GM10248 (cell line): ENCODE data around the gene SLBP.

Experiments
- CTCF ChIA-PET: fragments of 300-600 bp; sonication (Branson Sonifier 250); formaldehyde crosslinking; extraction: SDS; loops from one replicate; lab custom pipeline; 2021; ENCODE audit warnings: antibody characterized with exemption; lab: Yijun Ruan, JAX
- POLR2A ChIA-PET: fragments of 350-650 bp; sonication (Branson Sonifier 250); formaldehyde crosslinking; extraction: SDS; loops from one replicate; lab custom pipeline; 2020; ENCODE audit warnings: antibody characterized with exemption; lab: Yijun Ruan, JAX
- DNase-seq: peaks from one replicate; pipeline ENCODE4 v3.0.0; 2012; ENCODE audit errors: extremely low spot score
- TF ChIP-seq, protein P1 (sequence below): IDR thresholded peaks from 2 replicates; pipeline ENCODE4 v1.5.1; 2012; ENCODE audit warnings: mild to moderate bottlenecking, low read depth; ENCODE audit errors: extremely low read depth, missing control alignments, control extremely low read depth

Gene SLBP

DNA sequence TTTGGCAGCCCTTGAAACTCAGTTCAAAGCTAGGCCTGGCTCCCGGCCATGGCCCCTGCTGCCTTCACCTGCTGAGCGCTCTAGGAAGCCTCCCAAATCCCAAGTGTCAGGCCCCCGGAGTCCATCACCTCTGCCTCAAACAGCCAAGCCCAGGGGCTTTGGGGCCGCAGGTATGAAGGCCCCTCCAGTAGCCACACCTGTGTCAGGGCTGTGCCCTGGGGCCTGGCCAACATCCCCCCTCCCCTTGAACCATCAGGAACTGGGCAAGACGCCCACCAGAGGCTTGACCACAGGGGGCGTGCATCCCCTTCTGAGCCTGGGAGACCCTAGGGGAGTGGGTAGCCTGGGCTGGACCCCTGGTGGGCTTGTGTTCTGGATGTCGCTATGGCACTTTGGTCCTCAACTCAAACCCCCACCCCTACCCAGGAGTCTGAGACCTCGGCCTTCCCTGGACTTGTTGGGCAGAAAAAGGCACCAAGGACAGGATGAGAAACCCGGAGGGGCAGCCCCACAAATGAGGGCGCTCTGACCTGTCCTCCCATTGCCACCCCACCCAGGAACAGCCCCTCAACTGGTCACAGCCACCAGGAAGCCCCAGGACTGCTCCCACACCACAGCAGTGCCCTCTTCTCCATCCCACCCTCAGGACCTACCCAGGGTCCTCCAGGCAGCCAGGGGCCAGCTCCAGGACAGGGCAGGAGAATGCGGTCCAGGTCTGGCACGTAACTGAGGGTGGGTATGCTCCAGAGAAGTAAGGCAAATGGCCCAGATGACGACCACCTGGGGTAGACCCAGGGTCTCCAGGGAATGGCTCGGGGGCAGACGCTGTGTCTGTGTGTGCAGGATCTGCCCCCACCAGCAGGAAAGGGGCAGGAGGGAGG lies 4.2 kb upstream of the SLBP start:
- TF ChIP-seq, protein P1, sequence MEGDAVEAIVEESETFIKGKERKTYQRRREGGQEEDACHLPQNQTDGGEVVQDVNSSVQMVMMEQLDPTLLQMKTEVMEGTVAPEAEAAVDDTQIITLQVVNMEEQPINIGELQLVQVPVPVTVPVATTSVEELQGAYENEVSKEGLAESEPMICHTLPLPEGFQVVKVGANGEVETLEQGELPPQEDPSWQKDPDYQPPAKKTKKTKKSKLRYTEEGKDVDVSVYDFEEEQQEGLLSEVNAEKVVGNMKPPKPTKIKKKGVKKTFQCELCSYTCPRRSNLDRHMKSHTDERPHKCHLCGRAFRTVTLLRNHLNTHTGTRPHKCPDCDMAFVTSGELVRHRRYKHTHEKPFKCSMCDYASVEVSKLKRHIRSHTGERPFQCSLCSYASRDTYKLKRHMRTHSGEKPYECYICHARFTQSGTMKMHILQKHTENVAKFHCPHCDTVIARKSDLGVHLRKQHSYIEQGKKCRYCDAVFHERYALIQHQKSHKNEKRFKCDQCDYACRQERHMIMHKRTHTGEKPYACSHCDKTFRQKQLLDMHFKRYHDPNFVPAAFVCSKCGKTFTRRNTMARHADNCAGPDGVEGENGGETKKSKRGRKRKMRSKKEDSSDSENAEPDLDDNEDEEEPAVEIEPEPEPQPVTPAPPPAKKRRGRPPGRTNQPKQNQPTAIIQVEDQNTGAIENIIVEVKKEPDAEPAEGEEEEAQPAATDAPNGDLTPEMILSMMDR, result no peak
- CTCF ChIA-PET, result interaction anchor here (1.5 to 18.5 kb wide), 2 partner anchors 10 to 24 kb away, joined by 5 to 374 read pairs; no protein-coding TSS in a partner anchor
- POLR2A ChIA-PET, result no interaction called here
- no peak for DNase-seq

DNA sequence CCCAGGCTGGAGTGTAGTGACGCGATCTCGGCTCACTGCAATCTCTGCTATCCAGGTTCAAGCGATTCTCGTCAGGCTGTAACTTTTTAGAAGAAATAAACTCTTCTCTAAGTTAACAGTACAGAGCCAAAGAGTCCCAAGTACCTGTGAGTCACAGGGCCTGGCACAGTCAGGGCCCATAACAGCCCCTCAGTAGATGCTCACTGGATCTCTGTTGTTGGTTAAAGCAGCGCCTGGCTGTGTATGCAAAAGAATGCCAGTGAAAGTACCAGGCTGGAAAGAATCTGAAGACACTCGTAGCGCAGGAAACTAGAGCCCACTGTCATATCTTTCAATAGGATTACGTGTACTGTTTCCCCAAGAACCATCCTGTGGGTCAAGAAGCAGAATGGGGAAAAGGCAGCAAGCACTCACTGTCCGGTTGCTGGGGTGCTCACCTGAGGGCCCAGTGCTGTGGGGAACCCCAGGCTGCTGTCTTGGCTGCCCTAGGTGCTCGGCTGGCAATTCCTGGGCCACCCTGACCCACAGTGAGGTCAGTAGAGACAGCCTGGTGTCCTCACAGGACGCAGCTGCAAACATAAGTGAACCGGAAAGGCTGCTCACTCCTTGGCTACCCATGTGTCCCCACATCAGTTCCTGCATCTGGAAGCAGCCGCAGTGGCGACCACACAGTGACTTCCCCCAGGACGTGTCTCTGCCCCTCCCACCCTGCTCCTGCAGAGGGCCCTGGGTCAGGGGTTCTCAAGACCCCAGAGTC lies 3.1 kb upstream of the SLBP start:
- ChIA-PET POLR2A (interaction anchor here (0.6 kb wide), 1 partner anchor 10 kb away, joined by 3 read pairs; no protein-coding TSS in a partner anchor), CTCF (interaction anchor here (3.8 to 9.6 kb wide), 2 partner anchors 11 to 21 kb away, joined by 25 to 149 read pairs; no protein-coding TSS in a partner anchor)
- DNase-seq, result no peak
- TF ChIP-seq, protein P1, result no peak

DNA sequence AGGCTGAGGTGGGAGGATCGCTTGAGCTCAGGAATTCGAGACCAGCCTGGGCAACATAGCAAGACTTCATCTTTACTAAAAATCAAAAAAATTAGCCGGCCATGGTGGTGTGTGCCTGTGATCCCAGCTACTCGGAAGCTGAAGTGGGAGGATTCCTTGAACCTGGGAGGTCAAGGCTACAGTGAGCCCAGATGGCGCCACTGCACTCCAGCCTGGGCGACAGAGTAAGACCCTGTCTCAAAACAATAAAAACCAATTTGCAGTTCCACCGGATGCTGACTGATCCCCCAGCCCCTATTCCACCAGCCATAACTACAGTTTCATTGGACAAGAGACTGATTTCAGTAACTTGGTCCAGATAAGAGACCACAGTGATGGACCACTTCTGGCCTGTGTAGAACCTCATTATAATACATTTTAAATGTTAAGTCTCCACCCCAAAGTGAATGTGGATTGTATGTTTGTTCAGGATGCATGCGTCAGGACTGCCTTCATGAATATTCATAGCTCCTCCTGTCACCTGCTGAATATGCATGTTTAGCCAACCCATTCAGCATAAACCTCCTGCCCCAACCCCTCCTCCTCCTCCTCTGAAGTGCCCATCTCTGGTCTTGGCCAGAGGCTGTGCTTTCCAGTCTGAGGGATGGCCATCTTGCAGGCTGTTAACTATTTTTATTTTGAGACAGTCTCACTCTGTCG lies 2.3 kb upstream of the SLBP start:
- no peak for DNase-seq
- ChIA-PET CTCF (interaction anchor here (0.8 to 9.6 kb wide), 4 partner anchors 9 to 20 kb away, joined by 4 to 149 read pairs (median 16); no protein-coding TSS in a partner anchor), POLR2A (interaction anchor here (0.6 kb wide), 1 partner anchor 11 kb away, joined by 3 read pairs; no protein-coding TSS in a partner anchor)
- TF ChIP-seq, protein P1, result no peak

DNA sequence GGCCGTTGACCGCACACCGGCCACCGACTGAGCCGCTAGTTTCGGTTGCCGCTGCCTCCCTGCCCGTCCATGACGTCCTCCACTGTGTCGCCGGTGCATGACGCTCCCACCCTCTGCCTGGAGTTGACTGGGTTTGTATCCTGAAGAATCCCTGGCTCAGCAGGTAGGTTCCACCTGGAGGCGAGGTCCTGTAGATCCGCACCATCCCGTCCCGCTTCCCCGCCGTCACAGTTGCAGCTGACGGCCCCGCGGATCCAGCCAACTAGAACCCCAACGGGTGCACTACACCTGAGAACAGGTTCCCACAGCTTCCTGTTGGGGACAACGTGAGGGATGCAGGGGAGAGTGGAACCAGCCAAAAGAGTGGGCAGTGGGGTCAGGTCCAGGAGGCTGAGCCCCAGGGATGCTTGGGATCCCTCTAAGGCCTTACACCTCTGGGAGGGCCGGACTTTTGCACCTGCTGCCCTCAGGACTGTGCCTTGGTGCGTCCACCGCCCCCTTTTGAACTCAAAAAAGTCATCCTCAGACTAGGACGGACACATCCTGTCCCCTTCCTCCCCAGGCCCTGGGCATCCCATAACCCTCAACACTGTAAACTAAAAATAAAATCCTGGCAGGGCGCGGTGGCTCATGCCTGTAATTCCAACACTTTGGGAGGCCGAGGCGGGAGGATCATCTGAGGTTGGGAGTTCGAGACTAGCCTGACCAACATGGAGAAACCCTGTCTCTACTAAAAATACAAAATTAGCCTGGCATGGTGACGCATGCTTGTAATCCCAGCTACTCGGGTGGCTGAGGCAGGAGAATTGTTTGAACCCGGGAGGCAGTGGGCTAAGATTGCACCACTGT lies 1.1 kb upstream of the SLBP start:
- DNase-seq, result no peak
- ChIA-PET POLR2A (interaction anchor here (1.0 kb wide), 1 partner anchor 20 kb away, joined by 9 read pairs; no protein-coding TSS in a partner anchor), CTCF (interaction anchor here (0.8 to 9.6 kb wide), 6 partner anchors 10 to 32 kb away, joined by 3 to 149 read pairs (median 5); no protein-coding TSS in a partner anchor)
- TF ChIP-seq, protein P1, result no peak

DNA sequence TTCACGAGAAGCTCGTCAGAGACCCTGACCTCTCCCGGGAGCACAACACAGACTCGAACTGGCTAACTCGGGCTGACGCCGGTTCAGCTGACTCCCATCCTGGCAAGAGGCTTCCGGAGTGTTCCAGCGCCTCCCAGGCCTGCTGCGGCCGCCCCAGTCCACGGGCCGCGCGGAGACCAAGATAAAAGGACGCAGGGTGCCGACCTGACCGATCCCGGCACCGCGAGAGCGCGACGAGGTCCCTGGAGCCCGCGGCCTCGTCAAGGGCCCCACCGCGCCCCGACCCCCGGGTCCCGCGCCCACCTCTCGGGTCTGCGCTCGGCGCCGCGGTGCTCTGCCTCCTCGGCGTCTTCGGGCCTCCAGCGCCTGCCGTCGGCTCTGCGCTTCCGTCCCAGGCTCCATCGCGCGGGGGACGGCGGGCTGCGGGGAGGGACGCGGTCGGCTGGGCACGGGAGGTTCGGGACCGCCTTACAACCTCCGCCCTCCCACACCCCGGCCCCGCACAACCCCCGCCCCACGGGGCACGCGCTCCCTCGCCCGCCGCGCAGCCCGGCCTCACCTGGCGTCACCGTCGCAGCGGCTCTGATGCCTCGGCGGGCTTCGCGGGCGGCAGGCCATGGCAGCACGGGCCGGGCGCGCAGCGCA lies 426 bp downstream of the SLBP start:
- no peak for DNase-seq
- ChIA-PET CTCF (interaction anchor here (1.5 to 9.6 kb wide), 3 partner anchors 11 to 17 kb away, joined by 4 to 149 read pairs (median 25); no protein-coding TSS in a partner anchor), POLR2A (interaction anchor here (0.7 to 1.4 kb wide), 4 partner anchors 9 to 18 kb away, joined by 3 to 9 read pairs (median 6); partner anchors contain the start of genes TACC3 and TMEM129)
- TF ChIP-seq, protein P1, result no peak
